ENCODE measurements around the gene CROCC2. TPM values are rescaled to one million over a fixed set of nuclear protein-coding genes. Genes with fewer than 3 reads are reported as not detected.

CROCC2 gene
- polyA plus RNA-seq, 1 of the 3 experiments (the other 2 are of a cell fraction): not detected

DNA sequence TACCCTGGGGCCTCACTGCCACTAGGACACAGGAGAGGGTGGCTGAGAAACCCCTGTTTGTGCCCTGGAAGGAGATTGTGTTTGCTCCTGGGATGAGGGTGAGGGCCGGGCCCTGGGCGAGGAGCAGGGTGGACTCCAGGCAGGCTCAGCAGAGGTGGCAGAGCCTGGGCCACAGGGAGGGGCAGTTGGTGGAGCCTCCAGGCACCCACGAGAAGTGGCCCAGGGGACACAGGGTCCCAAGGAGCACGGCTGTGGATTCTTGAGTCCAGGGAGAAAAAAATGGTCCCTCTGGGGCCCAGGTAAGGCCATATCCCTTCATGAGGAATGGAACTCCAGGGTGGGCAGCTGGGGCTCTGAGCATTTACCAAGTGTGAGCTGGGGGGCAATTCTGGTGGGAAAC lies 18.5 kb upstream of the CROCC2 start:
- Histone ChIP-seq H2AFZ (ENCODE audit: low read depth) (no peak overlapping the region), H3K79me2 (ENCODE audit: insufficient read depth) (no peaks in the 10 kb centered on the region), H3K27ac (ENCODE audit: low read depth in 2 of 2, low read length in 1 of 2) (no peak overlapping the region), H3K4me3 (ENCODE audit: low read depth in 2 of 2, low read length in 1 of 2) (no peak overlapping the region), H3K4me2 (no peak overlapping the region), H3K4me1 (ENCODE audit: control insufficient read depth in 1 of 2, insufficient read depth in 2 of 2, low read depth in 1 of 2, low read length in 1 of 2) (no peaks in the 10 kb centered on the region; a peak in 1 of 4 replicates), H3F3A (replicated peaks; ENCODE audit: insufficient read depth) (no peaks in the 10 kb centered on the region), H3K9ac (no peak overlapping the region), H3K9me2 (no peaks in the 10 kb centered on the region), H4K20me1 (ENCODE audit: insufficient read depth) (no peaks in the 10 kb centered on the region), H3K36me3 (replicated peaks in 1 of 2; ENCODE audit: control insufficient read depth in 1 of 2, insufficient read depth in 2 of 2, low read length in 1 of 2) (no peaks in the 10 kb centered on the region), H3K9me3 (no peaks in the 10 kb centered on the region), H3K27me3 (ENCODE audit: insufficient read depth) (no peaks in the 10 kb centered on the region)
- ChIA-PET CTCF (no interaction called here), POLR2A (no interaction called here)
- TF ChIP-seq RAD21 (IDR thresholded peaks at IDR 0.05; ENCODE audit: low read length): no peak
- TF ChIP-seq NFIC (IDR thresholded peaks at IDR 0.05; ENCODE audit: borderline replicate concordance): no peak
- no peak for TF ChIP-seq GATA2 (CRISPR knock-in tag; IDR thresholded peaks at IDR 0.05)
- TF ChIP-seq FOSL2 (IDR thresholded peaks at IDR 0.05; ENCODE audit: borderline replicate concordance, low read depth): no peak
- TF ChIP-seq, protein P1, sequence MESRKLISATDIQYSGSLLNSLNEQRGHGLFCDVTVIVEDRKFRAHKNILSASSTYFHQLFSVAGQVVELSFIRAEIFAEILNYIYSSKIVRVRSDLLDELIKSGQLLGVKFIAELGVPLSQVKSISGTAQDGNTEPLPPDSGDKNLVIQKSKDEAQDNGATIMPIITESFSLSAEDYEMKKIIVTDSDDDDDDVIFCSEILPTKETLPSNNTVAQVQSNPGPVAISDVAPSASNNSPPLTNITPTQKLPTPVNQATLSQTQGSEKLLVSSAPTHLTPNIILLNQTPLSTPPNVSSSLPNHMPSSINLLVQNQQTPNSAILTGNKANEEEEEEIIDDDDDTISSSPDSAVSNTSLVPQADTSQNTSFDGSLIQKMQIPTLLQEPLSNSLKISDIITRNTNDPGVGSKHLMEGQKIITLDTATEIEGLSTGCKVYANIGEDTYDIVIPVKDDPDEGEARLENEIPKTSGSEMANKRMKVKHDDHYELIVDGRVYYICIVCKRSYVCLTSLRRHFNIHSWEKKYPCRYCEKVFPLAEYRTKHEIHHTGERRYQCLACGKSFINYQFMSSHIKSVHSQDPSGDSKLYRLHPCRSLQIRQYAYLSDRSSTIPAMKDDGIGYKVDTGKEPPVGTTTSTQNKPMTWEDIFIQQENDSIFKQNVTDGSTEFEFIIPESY (IDR thresholded peaks at IDR 0.05; ENCODE audit: borderline replicate concordance, low read depth): no peak
- 50% methylated on average over 3 of the region's 4 CpGs for WGBS (ENCODE audit: low lambda C conversion rate)
- DNase-seq: no peak

- ChIA-PET POLR2A (no interaction called here), CTCF (interaction anchor here (1.1 to 1.4 kb wide), 2 partner anchors 26 to 37 kb away, joined by 3 to 5 read pairs; no protein-coding TSS in a partner anchor)
- Histone ChIP-seq H3K79me2 (ENCODE audit: insufficient read depth) (no peaks in the 10 kb centered on the region), H3K27ac (ENCODE audit: low read depth in 2 of 2, low read length in 1 of 2) (no peak overlapping the region), H3K4me1 (ENCODE audit: control insufficient read depth in 1 of 2, insufficient read depth in 2 of 2, low read depth in 1 of 2, low read length in 1 of 2) (peaks cover 0 to 3% of the 10 kb centered on the region in 2 experiments; a peak in 1 of 4 replicates), H3K4me3 (ENCODE audit: low read depth in 2 of 2, low read length in 1 of 2) (no peak overlapping the region), H3K4me2 (no peak overlapping the region), H3K9me2 (no peaks in the 10 kb centered on the region), H3K9me3 (no peaks in the 10 kb centered on the region), H3K36me3 (replicated peaks in 1 of 2; ENCODE audit: control insufficient read depth in 1 of 2, insufficient read depth in 2 of 2, low read length in 1 of 2) (no peaks in the 10 kb centered on the region), H3F3A (replicated peaks; ENCODE audit: insufficient read depth) (no peaks in the 10 kb centered on the region), H3K27me3 (ENCODE audit: insufficient read depth) (no peaks in the 10 kb centered on the region), H4K20me1 (ENCODE audit: insufficient read depth) (no peaks in the 10 kb centered on the region), H2AFZ (ENCODE audit: low read depth) (no peak overlapping the region), H3K9ac (no peak overlapping the region)
- TF ChIP-seq JUND (IDR thresholded peaks at IDR 0.05): no peak
- TF ChIP-seq RCOR1 (IDR thresholded peaks at IDR 0.05; ENCODE audit: low read length): no peak
- no peak for TF ChIP-seq MAX (IDR thresholded peaks at IDR 0.05; ENCODE audit: low read depth)
- TF ChIP-seq EP300 (IDR thresholded peaks at IDR 0.05; ENCODE audit: borderline replicate concordance in 1 of 2, low read depth in 1 of 2, low read length in 1 of 2): no peak
- no peak for TF ChIP-seq IRF3 (IDR thresholded peaks at IDR 0.05; ENCODE audit: low read depth, low read length)
- TF ChIP-seq FOSL2 (IDR thresholded peaks at IDR 0.05; ENCODE audit: borderline replicate concordance, low read depth): no peak
- no peak for TF ChIP-seq FOXM1 (IDR thresholded peaks at IDR 0.05; ENCODE audit: low read depth)
- TF ChIP-seq SMC3 (IDR thresholded peaks at IDR 0.05; ENCODE audit: low read depth, low read length): no peak
- no peak for TF ChIP-seq POLR2AphosphoS5 (IDR thresholded peaks at IDR 0.05; ENCODE audit: low read depth, low read length)
- TF ChIP-seq NRF1 (IDR thresholded peaks at IDR 0.05; ENCODE audit: low read depth, low read length): no peak
- no peak for TF ChIP-seq NFIC (IDR thresholded peaks at IDR 0.05; ENCODE audit: borderline replicate concordance)
- TF ChIP-seq, protein P2, sequence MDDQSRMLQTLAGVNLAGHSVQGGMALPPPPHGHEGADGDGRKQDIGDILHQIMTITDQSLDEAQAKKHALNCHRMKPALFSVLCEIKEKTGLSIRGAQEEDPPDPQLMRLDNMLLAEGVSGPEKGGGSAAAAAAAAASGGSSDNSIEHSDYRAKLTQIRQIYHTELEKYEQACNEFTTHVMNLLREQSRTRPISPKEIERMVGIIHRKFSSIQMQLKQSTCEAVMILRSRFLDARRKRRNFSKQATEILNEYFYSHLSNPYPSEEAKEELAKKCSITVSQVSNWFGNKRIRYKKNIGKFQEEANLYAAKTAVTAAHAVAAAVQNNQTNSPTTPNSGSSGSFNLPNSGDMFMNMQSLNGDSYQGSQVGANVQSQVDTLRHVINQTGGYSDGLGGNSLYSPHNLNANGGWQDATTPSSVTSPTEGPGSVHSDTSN (IDR thresholded peaks at IDR 0.05): no peak
- TF ChIP-seq ELF1 (IDR thresholded peaks at IDR 0.05): no peak
- TF ChIP-seq GATA2 (CRISPR knock-in tag; IDR thresholded peaks at IDR 0.05): no peak
- TF ChIP-seq FOXJ3 (CRISPR knock-in tag; IDR thresholded peaks at IDR 0.05): no peak
- no peak for TF ChIP-seq MXI1 (IDR thresholded peaks at IDR 0.05; ENCODE audit: low read depth, low read length)
- DNase-seq: no peak
- 87% methylated on average over 22 of the region's 37 CpGs for WGBS (ENCODE audit: low lambda C conversion rate)
Observed at GRCh38 chr2:240888130-240888889, 17.8 kb upstream of the CROCC2 start.
